CD4-positive, CD25-positive, alpha-beta regulatory T cell (primary cell): ENCODE measurements around the gene ABCA2. TPM values are rescaled to one million over a fixed set of nuclear protein-coding genes. Genes with fewer than 3 reads are reported as not detected.

Source experiments
- ATAC-seq, 2 donors: fragments of 150-1000 bp; cut with Tn5 transposase; one replicate each; pipeline ENCODE4 v1.10.0; 2021; ENCODE audit warnings: low read depth in 2 of 2, moderate number of reproducible peaks in 2 of 2, moderate library complexity in 1 of 2
- DNase-seq, 3 donors: peaks; one replicate each; pipeline versions ENCODE4 v3.0.0 to v3.0.0-alpha.2; 2012 to 2022; ENCODE audit warnings: mixed read lengths in 1 of 3
- H3K27ac ChIP-seq: one replicate; pipeline ENCODE4 v1.7.0; 2013; ENCODE audit warnings: mild to moderate bottlenecking, low read length; ENCODE audit not compliant: insufficient read depth, poor library complexity, severe bottlenecking
- H3K27me3 ChIP-seq: one replicate; pipeline ENCODE4 v1.7.0; 2013; ENCODE audit warnings: low read length; ENCODE audit not compliant: control insufficient read depth, insufficient read depth
- H3K36me3 ChIP-seq: one replicate; pipeline ENCODE4 v1.7.0; 2013; ENCODE audit warnings: mild to moderate bottlenecking, low read length, moderate library complexity; ENCODE audit not compliant: control insufficient read depth, insufficient read depth
- H3K4me1 ChIP-seq: 2 replicates; pipeline ENCODE4 v1.7.0; 2013; ENCODE audit warnings: mild to moderate bottlenecking, low read length; ENCODE audit not compliant: insufficient read depth, control insufficient read depth, poor library complexity, severe bottlenecking
- H3K4me3 ChIP-seq: one replicate; pipeline ENCODE4 v1.7.0; 2013; ENCODE audit warnings: low read depth, mild to moderate bottlenecking, low read length, moderate library complexity
- H3K9me3 ChIP-seq, 2 experiments: 1 replicate in 1 of 2; 2 replicates in 1 of 2; pipeline ENCODE4 v1.7.0; 2013; ENCODE audit warnings: low read length in 2 of 2, mild to moderate bottlenecking in 1 of 2, moderate library complexity in 1 of 2; ENCODE audit not compliant: control insufficient read depth in 2 of 2
- H3K27ac Mint-ChIP-seq, 3 donors: one replicate each; pipeline ENCODE4 v1.8.0; 2020 to 2022; ENCODE audit warnings: mild to moderate bottlenecking in 3 of 3, mixed read lengths in 3 of 3, moderate library complexity in 2 of 3
- H3K27me3 Mint-ChIP-seq: one replicate; pipeline ENCODE4 v1.8.0; 2022; ENCODE audit warnings: mild to moderate bottlenecking, mixed read lengths
- H3K36me3 Mint-ChIP-seq: one replicate; pipeline ENCODE4 v1.8.0; 2020; ENCODE audit warnings: mixed read lengths
- H3K4me1 Mint-ChIP-seq, 4 donors: one replicate each; pipeline ENCODE4 v1.8.0; 2020 to 2022; ENCODE audit warnings: mixed read lengths in 4 of 4, mild to moderate bottlenecking in 1 of 4
- H3K4me3 Mint-ChIP-seq, 4 donors: one replicate each; pipeline ENCODE4 v1.8.0; 2020 to 2022; ENCODE audit warnings: mild to moderate bottlenecking in 4 of 4, mixed read lengths in 4 of 4, moderate library complexity in 3 of 4
- H3K9me3 Mint-ChIP-seq, 7 donors: one replicate each; pipeline ENCODE4 v1.8.0; 2020 to 2022; ENCODE audit warnings: mixed read lengths in 7 of 7, mild to moderate bottlenecking in 3 of 7, moderate library complexity in 2 of 7
- polyA plus RNA-seq, 4 donors: library from polyadenylated mRNA; unstranded; fragments of 300-500 nt; fragmentation: Illumina TruSeq; gene quantifications; one replicate each; pipeline ENCODE4 v1.2.3, GENCODE V29; 2021
- total RNA-seq: library from RNA; stranded (reverse); gene quantifications from one replicate; pipeline ENCODE4 v1.2.3, GENCODE V29; 2022

ABCA2 gene
- total and polyA plus RNA-seq, 5 donors from 2014 or later: 3.8 to 135 (median 4.5) TPM

- DNase-seq (no peak), ATAC-seq (no peak)
- H3K36me3 Mint-ChIP-seq: peaks cover 4% of the 10 kb centered on the region
- Histone ChIP-seq H3K4me1 (no peaks in the 10 kb centered on the region), H3K27me3 (no peaks in the 10 kb centered on the region), H3K4me3 (no peak overlapping the region), H3K36me3 (peaks cover 11% of the 10 kb centered on the region), H3K27ac (no peak overlapping the region), H3K9me3 (no peaks in the 10 kb centered on the region)
- H3K27ac Mint-ChIP-seq: no peak overlapping the region
- peaks cover 0 to 2% (median 0%) of the 10 kb centered on the region in 7 donors for H3K9me3 Mint-ChIP-seq
- H3K4me3 Mint-ChIP-seq: peak overlapping the region in 1 of 4 donors; percentile 4
- no peaks in the 10 kb centered on the region for H3K27me3 Mint-ChIP-seq
- peaks cover 0 to 6% (median 0%) of the 10 kb centered on the region in 4 donors for H3K4me1 Mint-ChIP-seq
These were observed 11.0 kb downstream of the ABCA2 start for GRCh38 chr9:137017071-137017470.

GRCh38 chr9:137016436-137016835 is 11.6 kb downstream of the ABCA2 start:
- no peaks in the 10 kb centered on the region for H3K27me3 Mint-ChIP-seq
- Histone ChIP-seq H3K27me3 (no peaks in the 10 kb centered on the region), H3K9me3 (no peaks in the 10 kb centered on the region), H3K36me3 (peaks cover 11% of the 10 kb centered on the region), H3K27ac (no peak overlapping the region), H3K4me3 (no peak overlapping the region), H3K4me1 (no peaks in the 10 kb centered on the region)
- H3K4me1 Mint-ChIP-seq: peaks cover 0 to 5% (median 0%) of the 10 kb centered on the region in 4 donors
- H3K36me3 Mint-ChIP-seq: peaks cover 4% of the 10 kb centered on the region
- H3K4me3 Mint-ChIP-seq: no peak overlapping the region
- ATAC-seq (no peak), DNase-seq (no peak)
- H3K9me3 Mint-ChIP-seq: peaks cover 0 to 2% (median 0%) of the 10 kb centered on the region in 7 donors
- H3K27ac Mint-ChIP-seq: no peak overlapping the region

- no peak overlapping the region for H3K27ac Mint-ChIP-seq
- H3K9me3 Mint-ChIP-seq: peaks cover 0 to 2% (median 0%) of the 10 kb centered on the region in 7 donors
- peaks cover 11% of the 10 kb centered on the region for H3K36me3 ChIP-seq
- ATAC-seq (no peak), DNase-seq (no peak)
- no peaks in the 10 kb centered on the region for H3K9me3 ChIP-seq
- H3K4me3 ChIP-seq: no peak overlapping the region
- H3K27me3 ChIP-seq: no peaks in the 10 kb centered on the region
- no peaks in the 10 kb centered on the region for H3K27me3 Mint-ChIP-seq
- H3K4me3 Mint-ChIP-seq: no peak overlapping the region
- H3K36me3 Mint-ChIP-seq: peaks cover 4% of the 10 kb centered on the region
- H3K4me1 ChIP-seq: no peaks in the 10 kb centered on the region
- H3K27ac ChIP-seq: no peak overlapping the region
- peaks cover 0 to 5% (median 0%) of the 10 kb centered on the region in 4 donors for H3K4me1 Mint-ChIP-seq
These were observed 12.1 kb downstream of the ABCA2 start for GRCh38 chr9:137015976-137016375.

- DNase-seq (no peak), ATAC-seq (no peak)
- H3K36me3 ChIP-seq: peaks cover 11% of the 10 kb centered on the region
- H3K27me3 ChIP-seq: no peaks in the 10 kb centered on the region
- Mint-ChIP-seq H3K4me3 (no peak overlapping the region), H3K4me1 (peaks cover 0 to 5% (median 0%) of the 10 kb centered on the region in 4 donors), H3K27ac (no peak overlapping the region), H3K36me3 (peaks cover 4% of the 10 kb centered on the region), H3K27me3 (no peaks in the 10 kb centered on the region), H3K9me3 (peaks cover 0 to 2% (median 0%) of the 10 kb centered on the region in 7 donors)
- no peaks in the 10 kb centered on the region for H3K9me3 ChIP-seq
- no peaks in the 10 kb centered on the region for H3K4me1 ChIP-seq
- H3K27ac ChIP-seq: no peak overlapping the region
- no peak overlapping the region for H3K4me3 ChIP-seq
These were observed 12.5 kb downstream of the ABCA2 start for GRCh38 chr9:137015540-137015930.

- Histone ChIP-seq H3K27me3 (no peaks in the 10 kb centered on the region), H3K4me1 (no peaks in the 10 kb centered on the region), H3K4me3 (no peak overlapping the region), H3K36me3 (peaks cover 11% of the 10 kb centered on the region), H3K27ac (no peak overlapping the region), H3K9me3 (no peaks in the 10 kb centered on the region)
- no peak overlapping the region for H3K4me3 Mint-ChIP-seq
- no peaks in the 10 kb centered on the region for H3K27me3 Mint-ChIP-seq
- H3K9me3 Mint-ChIP-seq: peaks cover 0 to 2% (median 0%) of the 10 kb centered on the region in 7 donors
- H3K4me1 Mint-ChIP-seq: peaks cover 0 to 5% (median 0%) of the 10 kb centered on the region in 4 donors
- H3K27ac Mint-ChIP-seq: no peak overlapping the region
- DNase-seq (no peak), ATAC-seq (no peak)
- H3K36me3 Mint-ChIP-seq: peaks cover 4% of the 10 kb centered on the region
These were observed 13.1 kb downstream of the ABCA2 start for GRCh38 chr9:137014776-137015539.

GRCh38 chr9:137014166-137014565 is 13.9 kb downstream of the ABCA2 start:
- H3K27ac ChIP-seq: no peak overlapping the region
- H3K27me3 ChIP-seq: no peaks in the 10 kb centered on the region
- H3K27me3 Mint-ChIP-seq: no peaks in the 10 kb centered on the region
- H3K9me3 ChIP-seq: no peaks in the 10 kb centered on the region
- H3K4me1 ChIP-seq: no peaks in the 10 kb centered on the region
- H3K36me3 Mint-ChIP-seq: peaks cover 4% of the 10 kb centered on the region
- H3K27ac Mint-ChIP-seq: no peak overlapping the region
- no peak overlapping the region for H3K4me3 ChIP-seq
- DNase-seq (no peak), ATAC-seq (no peak)
- no peak overlapping the region for H3K4me3 Mint-ChIP-seq
- H3K9me3 Mint-ChIP-seq: peaks cover 0 to 2% (median 0%) of the 10 kb centered on the region in 7 donors
- H3K4me1 Mint-ChIP-seq: peaks cover 0 to 2% (median 0%) of the 10 kb centered on the region in 4 donors
- H3K36me3 ChIP-seq: peaks cover 11% of the 10 kb centered on the region

- H3K9me3 Mint-ChIP-seq: peaks cover 0 to 2% (median 0%) of the 10 kb centered on the region in 7 donors
- Histone ChIP-seq H3K27ac (no peak overlapping the region), H3K9me3 (no peaks in the 10 kb centered on the region), H3K27me3 (no peaks in the 10 kb centered on the region), H3K4me3 (no peak overlapping the region), H3K36me3 (peaks cover 11% of the 10 kb centered on the region), H3K4me1 (no peaks in the 10 kb centered on the region)
- H3K27ac Mint-ChIP-seq: no peak overlapping the region
- ATAC-seq (no peak), DNase-seq (no peak)
- no peak overlapping the region for H3K4me3 Mint-ChIP-seq
- no peaks in the 10 kb centered on the region for H3K27me3 Mint-ChIP-seq
- peaks cover 0 to under 1% (median 0%) of the 10 kb centered on the region in 4 donors for H3K4me1 Mint-ChIP-seq
- H3K36me3 Mint-ChIP-seq: peaks cover 4% of the 10 kb centered on the region
These were observed 14.5 kb downstream of the ABCA2 start for GRCh38 chr9:137013571-137013940.
